GM19452 (cell line): ENCODE results near the gene MAST4.

Source experiments
- ATAC-seq: cut with Tn5 transposase; IDR thresholded peaks from one replicate; pipeline ENCODE4 v1.9.1; 2021; ENCODE audit not compliant: unreplicated experiment

MAST4 gene

GRCh38 chr5:66644111-66644510 is 47.9 kb downstream of the MAST4 start:
- ATAC-seq = no peak

- ATAC-seq = no peak
These were observed 48.8 kb downstream of the MAST4 start for GRCh38 chr5:66645039-66645438.

- no peak for ATAC-seq
These were observed 50.4 kb downstream of the MAST4 start for GRCh38 chr5:66646570-66646969.

GRCh38 chr5:66647146-66647856 is 51.1 kb downstream of the MAST4 start:
- no peak for ATAC-seq

- no peak for ATAC-seq
These were observed 56.6 kb downstream of the MAST4 start for GRCh38 chr5:66652818-66653217.

GRCh38 chr5:66653325-66653724 is 57.1 kb downstream of the MAST4 start:
- no peak for ATAC-seq

- no peak for ATAC-seq
These were observed 59.5 kb downstream of the MAST4 start for GRCh38 chr5:66655395-66656324.

GRCh38 chr5:66658516-66658915 is 62.3 kb downstream of the MAST4 start:
- no peak for ATAC-seq

- no peak for ATAC-seq
These were observed 63.6 kb downstream of the MAST4 start for GRCh38 chr5:66659780-66660179.

- ATAC-seq = no peak
These were observed 64.2 kb downstream of the MAST4 start for GRCh38 chr5:66660396-66660795.

- ATAC-seq = no peak
These were observed 65.0 kb downstream of the MAST4 start for GRCh38 chr5:66661149-66661548.

- ATAC-seq = no peak
These were observed 70.6 kb downstream of the MAST4 start for GRCh38 chr5:66666778-66667177.

GRCh38 chr5:66669086-66669861 is 73.1 kb downstream of the MAST4 start:
- ATAC-seq = no peak

- ATAC-seq = no peak
These were observed 73.6 kb downstream of the MAST4 start for GRCh38 chr5:66669862-66670195.

GRCh38 chr5:66671305-66671704 is 75.1 kb downstream of the MAST4 start:
- no peak for ATAC-seq

GRCh38 chr5:66674802-66675201 is 78.6 kb downstream of the MAST4 start:
- no peak for ATAC-seq

GRCh38 chr5:66675406-66675805 is 79.2 kb downstream of the MAST4 start:
- no peak for ATAC-seq

- no peak for ATAC-seq
These were observed 84.0 kb downstream of the MAST4 start for GRCh38 chr5:66680221-66680620.

- ATAC-seq = no peak
These were observed 84.6 kb downstream of the MAST4 start for GRCh38 chr5:66680804-66681203.

- no peak for ATAC-seq
These were observed 88.5 kb downstream of the MAST4 start for GRCh38 chr5:66684663-66685062.

GRCh38 chr5:66689522-66690220 is 93.5 kb downstream of the MAST4 start:
- ATAC-seq = no peak
